Heart right ventricle (tissue), 16 donors: ENCODE measurements around the gene GNG12. TPM values are rescaled to one million over a fixed set of nuclear protein-coding genes. Genes with fewer than 3 reads are reported as not detected.

Source experiments
- ATAC-seq, 8 donors: fragments of 200-7000 bp; cut with Tn5 transposase; one replicate each; pipeline ENCODE4 v1.9.1; 2020; ENCODE audit warnings: mild to moderate bottlenecking in 8 of 8, moderate library complexity in 8 of 8, moderate number of reproducible peaks in 1 of 8
- DNase-seq, 2 donors: peaks; one replicate each; pipeline ENCODE4 v3.0.0-alpha.2; 2020
- H3K27ac ChIP-seq, 10 donors: fragments of 200-600 bp; sonication (generic) in 2 of 10; one replicate each; pipeline versions ENCODE4 v1.5.0 to v1.8.0; 2020 to 2022; ENCODE audit warnings: mild to moderate bottlenecking in 3 of 10
- H3K27me3 ChIP-seq, 7 donors: fragments of 200-600 bp; one replicate each; pipeline ENCODE4 v1.8.0; 2021 to 2022; ENCODE audit warnings: mild to moderate bottlenecking in 2 of 7
- H3K36me3 ChIP-seq, 9 donors: fragments of 200-600 bp; sonication (generic) in 1 of 9; one replicate each; pipeline versions ENCODE4 v1.5.0 to v1.8.0; 2020 to 2022; ENCODE audit warnings: mild to moderate bottlenecking in 2 of 9
- H3K4me1 ChIP-seq, 9 donors: fragments of 200-600 bp; sonication (generic) in 1 of 9; one replicate each; pipeline versions ENCODE4 v1.5.0 to v1.8.0; 2020 to 2022; ENCODE audit warnings: mild to moderate bottlenecking in 4 of 9
- H3K4me3 ChIP-seq, 10 donors: fragments of 200-600 bp; sonication (generic) in 2 of 10; one replicate each; pipeline versions ENCODE4 v1.5.0 to v1.8.0; 2020 to 2022; ENCODE audit warnings: mild to moderate bottlenecking in 7 of 10, moderate library complexity in 2 of 10
- H3K9me3 ChIP-seq, 11 donors: fragments of 200-600 bp in 10 of 11; sonication (generic) in 2 of 11; one replicate each; pipeline versions ENCODE4 v1.5.0 to v1.8.0; 2013 to 2022; ENCODE audit warnings: mild to moderate bottlenecking in 2 of 11, control low read depth in 1 of 11, moderate library complexity in 1 of 11
- CTCF ChIP-seq, 9 donors: fragments of 200-600 bp; sonication (generic) in 2 of 9; IDR thresholded peaks; one replicate each; pipeline versions ENCODE4 v1.5.0 to v1.8.0; 2021 to 2022; ENCODE audit warnings: antibody characterized with exemption in 9 of 9, mild to moderate bottlenecking in 5 of 9, moderate library complexity in 1 of 9
- WGBS, 2 donors: extraction: QIAGEN DNeasy Blood & Tissue Kit; methylation state at CpG; one replicate each; pipeline ENCODE4 v1.1.7; 2013; ENCODE audit warnings: inconsistent platforms in 1 of 2; 5-methylcytosine and 5-hydroxymethylcytosine counted together
- intact Hi-C, 10 donors: fragments of 100-400 bp; cut with DNase I; formaldehyde crosslinking; loops; one replicate each; pipeline versions ENCODE4 v1.11.1 to v1.14.2; 2022
- polyA plus RNA-seq, 2 donors: library from polyadenylated mRNA; stranded (reverse); fragments of 200-250 nt; gene quantifications; one replicate each; pipeline ENCODE4 v1.2.3, GENCODE V29; 2013
- total RNA-seq, 10 donors: library from RNA; stranded (reverse); fragmentation: NEBNext Ultra II Directional in 3 of 10; extraction: Animal tissue kit (Norgen Biotek cat#: 25700) in 3 of 10; gene quantifications; one replicate each; pipeline versions ENCODE4 v1.2.1 to v1.2.4, GENCODE V29; 2021 to 2023
- donor health status: Arrhythmogenic right ventricular cardiomyopathy.
- donor health status: ischemic (EF 13 %, LVEDD 7.1; RV severe dilation, severe dysfunction).
- donor health status: healthy with polysubstance abuse.
- donor health status: DM: no; HTN: yes; CAD: no.
- donor health status: DM: no; HTN: no; CAD: no.
- donor health status: ischemic (EF 25% LVEDD 6.9; RV normal size, moderate dysfunction).
- donor health status: ischemic (EF 25% LVEDD 5.7; RV mildly dilated, moderate dysfunction).
- donor health status: healthy.
- donor health status: DM: yes; HTN: yes; CAD: no.
- donor health status: Ischemic cardiomyopathy.
- donor health status: ischemic (EF 35%, LVEDD 5.7; RV mildly dilated, moderate dysfunction).
- donor health status: nonischemic (EF 11% LVEDD 7.7; RV severe dilation, severe dysfunction).
- donor health status: DM: yes; HTN: yes; CAD: no.
- donor health status: PGD.
- donor health status: ischemic (EF 29% LVEDD 5.4; RV normal size, mild dysfunction).
- donor health status: nonischemic (EF 23%, LVEDD 6.1; RV moderate dilation, normal function).

Gene GNG12
- total and polyA plus RNA-seq, 12 donors, result 8.5 to 49.4 (median 34.5) TPM

- 74 to 88% methylated on average over 3 of the region's 3 CpGs for WGBS, 2 donors
- H3K27me3 ChIP-seq, result no peaks in the 10 kb centered on the region
- ATAC-seq (peak in 1 of 8 donors; percentile 57), DNase-seq (no peak)
- intact Hi-C loops, result no loop called here
- peaks cover 0 to 29% (median 21%) of the 10 kb centered on the region in 9 donors for H3K4me1 ChIP-seq
- TF ChIP-seq CTCF (IDR thresholded peaks at IDR 0.05), result no peak
- H3K4me3 ChIP-seq, result no peak overlapping the region
- no peak overlapping the region for H3K27ac ChIP-seq
- no peaks in the 10 kb centered on the region for H3K36me3 ChIP-seq
- H3K9me3 ChIP-seq, result peaks cover 0 to 8% (median 0%) of the 10 kb centered on the region in 11 donors
Measured at GRCh38 chr1:67802565-67802964, 30.7 kb downstream of the GNG12 start.

GRCh38 chr1:67801903-67802302 is 31.4 kb downstream of the GNG12 start:
- H3K4me1 ChIP-seq, result peaks cover 0 to 29% (median 21%) of the 10 kb centered on the region in 9 donors
- TF ChIP-seq CTCF (IDR thresholded peaks at IDR 0.05), result no peak
- no peak overlapping the region for H3K4me3 ChIP-seq
- no peaks in the 10 kb centered on the region for H3K36me3 ChIP-seq
- H3K27me3 ChIP-seq, result no peaks in the 10 kb centered on the region
- no peak overlapping the region for H3K27ac ChIP-seq
- peaks cover 0 to 1% (median 0%) of the 10 kb centered on the region in 11 donors for H3K9me3 ChIP-seq
- no peak for ATAC-seq
- intact Hi-C loops, result no loop called here
- DNase-seq, result no peak

- peaks cover 0 to 51% (median 25%) of the 10 kb centered on the region in 9 donors for H3K4me1 ChIP-seq
- no peak for ATAC-seq
- no peak for TF ChIP-seq CTCF (IDR thresholded peaks at IDR 0.05)
Measured at GRCh38 chr1:67795179-67795912, 37.9 kb downstream of the GNG12 start.

GRCh38 chr1:67793562-67793961 is 39.7 kb downstream of the GNG12 start:
- Histone ChIP-seq H3K4me1 (peaks cover 0 to 55% (median 34%) of the 10 kb centered on the region in 9 donors), H3K27ac (peak overlapping the region in 3 of 10 donors; percentile 29 to 44 (median 31)), H3K9me3 (no peaks in the 10 kb centered on the region), H3K36me3 (no peaks in the 10 kb centered on the region), H3K27me3 (no peaks in the 10 kb centered on the region), H3K4me3 (no peak overlapping the region)
- no peak for TF ChIP-seq CTCF (IDR thresholded peaks at IDR 0.05)
- 70% methylated on average over 3 of the region's 3 CpGs for whole genome bisulfite sequencing, 2 donors
- intact Hi-C loops, result no loop called here
- ATAC-seq (peak in 4 of 8 donors; percentile 40 to 66 (median 53)), DNase-seq (no peak)

More at GRCh38 chr1:67795179-67795912, 37.9 kb downstream of the GNG12 start:
- Histone ChIP-seq H3K36me3 (no peaks in the 10 kb centered on the region), H3K27ac (no peak overlapping the region), H3K27me3 (no peaks in the 10 kb centered on the region), H3K4me3 (no peak overlapping the region), H3K9me3 (no peaks in the 10 kb centered on the region)
- DNase-seq, result no peak
- intact Hi-C loops, result no loop called here
- 84 to 87% methylated on average over 8 of the region's 8 CpGs for WGBS, 2 donors
